SK-N-SH (cell line): ENCODE data around the gene MN1. TPM values are rescaled to one million over a fixed set of nuclear protein-coding genes. Genes with fewer than 3 reads are reported as not detected.

ENCODE experiments used
- CTCF ChIA-PET: fragments of 300-600, 350-600 bp; formaldehyde crosslinking; extraction: SDS; loops from one replicate; lab custom pipeline; 2021; lab: Yijun Ruan, JAX
- POLR2A ChIA-PET: fragments of 350-600 bp; sonication (Branson Sonifier 250); formaldehyde crosslinking; extraction: SDS; loops from one replicate; lab custom pipeline; 2020; ENCODE audit warnings: antibody characterized with exemption, inconsistent platforms; lab: Yijun Ruan, JAX
- DNase-seq: peaks from one replicate; pipeline ENCODE4 v3.0.0; 2012
- H2AFZ ChIP-seq: fragments of 200-600 bp; sonication (generic); 2 replicates; pipeline ENCODE4 v1.8.1; 2016; ENCODE audit warnings: antibody characterized with exemption, mild to moderate bottlenecking, low read depth
- H3F3A ChIP-seq: fragments of 200-600 bp; sonication (generic); replicated peaks from 2 replicates; pipeline ENCODE3; 2016; ENCODE audit warnings: antibody characterized with exemption, mild to moderate bottlenecking; ENCODE audit not compliant: insufficient read depth
- H3K27ac ChIP-seq, 2 experiments: fragments of 200-500 bp in 1 of 2; fragments of 200-600 bp in 1 of 2; sonication (Bioruptor generic) in 1 of 2; sonication (generic), shearing (Covaris generic) in 1 of 2; 2 replicates each; pipeline versions ENCODE4 v1.5.1 to v1.6.1; 2014 to 2016; ENCODE audit warnings: low read depth in 2 of 2, inconsistent platforms in 1 of 2, low read length in 1 of 2, mild to moderate bottlenecking in 1 of 2, mixed read lengths in 1 of 2
- H3K27me3 ChIP-seq: fragments of 200-600 bp; sonication (generic), shearing (Covaris generic); 2 replicates; pipeline ENCODE4 v1.6.1; 2016; ENCODE audit warnings: mixed run types; ENCODE audit not compliant: insufficient read depth
- H3K36me3 ChIP-seq, 2 experiments: fragments of 200-500 bp in 1 of 2; fragments of 200-600 bp in 1 of 2; sonication (Bioruptor generic) in 1 of 2; sonication (generic) in 1 of 2; replicated peaks in 1 of 2; 2 replicates each; pipeline versions ENCODE3 to v1.5.1; 2014 to 2016; ENCODE audit warnings: low read length in 1 of 2, mild to moderate bottlenecking in 1 of 2; ENCODE audit not compliant: insufficient read depth in 2 of 2, control insufficient read depth in 1 of 2
- H3K4me1 ChIP-seq, 2 experiments: fragments of 200-500 bp in 1 of 2; fragments of 200-600 bp in 1 of 2; sonication (Bioruptor generic) in 1 of 2; sonication (generic), shearing (Covaris generic) in 1 of 2; 2 replicates each; pipeline versions ENCODE4 v1.5.1 to v1.6.1; 2014 to 2016; ENCODE audit warnings: low read depth in 1 of 2, low read length in 1 of 2, mixed run types in 1 of 2; ENCODE audit not compliant: insufficient read depth in 2 of 2, control insufficient read depth in 1 of 2
- H3K4me2 ChIP-seq: fragments of 200-600 bp; sonication (generic), shearing (Covaris generic); 2 replicates; pipeline ENCODE4 v1.6.1; 2017; ENCODE audit warnings: mixed run types
- H3K4me3 ChIP-seq, 2 experiments: fragments of 200-500 bp in 1 of 2; fragments of 200-600 bp in 1 of 2; sonication (Bioruptor generic) in 1 of 2; sonication (generic), shearing (Covaris generic) in 1 of 2; 2 replicates each; pipeline versions ENCODE4 v1.5.1 to v1.8.1; 2014 to 2016; ENCODE audit warnings: low read depth in 2 of 2, inconsistent platforms in 1 of 2, low read length in 1 of 2, mild to moderate bottlenecking in 1 of 2, mixed read lengths in 1 of 2, moderate library complexity in 1 of 2
- H3K79me2 ChIP-seq: fragments of 200-600 bp; sonication (generic); 2 replicates; pipeline ENCODE4 v1.8.1; 2017; ENCODE audit warnings: mild to moderate bottlenecking; ENCODE audit not compliant: insufficient read depth
- H3K9ac ChIP-seq: fragments of 200-600 bp; sonication (generic); 2 replicates; pipeline ENCODE4 v1.6.1; 2017; ENCODE audit warnings: mixed run types
- H3K9me2 ChIP-seq: fragments of 200-600 bp; sonication (generic); 2 replicates; pipeline ENCODE4 v1.6.1; 2017; ENCODE audit warnings: mixed run types
- H3K9me3 ChIP-seq: fragments of 200-600 bp; sonication (generic); 2 replicates; pipeline ENCODE4 v1.6.1; 2017; ENCODE audit warnings: mixed run types, mild to moderate bottlenecking, moderate library complexity
- H4K20me1 ChIP-seq: fragments of 200-600 bp; sonication (generic); 2 replicates; pipeline ENCODE4 v1.6.1; 2017; ENCODE audit warnings: mild to moderate bottlenecking, mixed run types; ENCODE audit not compliant: insufficient read depth
- CTCF ChIP-seq: fragments of 200-600 bp; sonication (generic); IDR thresholded peaks from 2 replicates; pipeline ENCODE4 v1.6.1; 2017; ENCODE audit warnings: antibody characterized with exemption, mild to moderate bottlenecking, moderate library complexity
- FOXJ3 ChIP-seq: sonication (generic); formaldehyde crosslinking; IDR thresholded peaks from 2 replicates; pipeline ENCODE4 v1.5.1; 2020; ENCODE audit warnings: mild to moderate bottlenecking, missing genetic modification reagents
- FOXM1 ChIP-seq: IDR thresholded peaks from 2 replicates; pipeline ENCODE4 v1.4.0; 2012; ENCODE audit warnings: low read depth, mild to moderate bottlenecking
- IRF3 ChIP-seq: fragments of 150-350 bp; IDR thresholded peaks from 2 replicates; pipeline ENCODE4 v1.6.1; 2016; ENCODE audit warnings: mild to moderate bottlenecking, low read depth, low read length
- JUND ChIP-seq: IDR thresholded peaks from 2 replicates; pipeline ENCODE4 v1.4.0; 2012
- MAX ChIP-seq: IDR thresholded peaks from 2 replicates; pipeline ENCODE4 v1.4.0; 2012; ENCODE audit warnings: low read depth
- MXI1 ChIP-seq: IDR thresholded peaks from 2 replicates; pipeline ENCODE4 v1.6.1; 2012; ENCODE audit warnings: mild to moderate bottlenecking, low read depth, low read length, improper control_type of control experiment
- PBX3 ChIP-seq: IDR thresholded peaks from 2 replicates; pipeline ENCODE4; 2012
- POLR2AphosphoS5 ChIP-seq: IDR thresholded peaks from 2 replicates; pipeline ENCODE4 v1.6.1; 2012; ENCODE audit warnings: low read depth, low read length
- RCOR1 ChIP-seq: fragments of 150-350 bp; IDR thresholded peaks from 2 replicates; pipeline ENCODE4 v1.6.1; 2017; ENCODE audit warnings: antibody characterized with exemption, low read length
- TAF1 ChIP-seq: IDR thresholded peaks from 2 replicates; pipeline ENCODE4 v1.6.1; 2012; ENCODE audit warnings: low read depth, mild to moderate bottlenecking, low read length, moderate library complexity, borderline replicate concordance
- USF2 ChIP-seq: fragments of 150-350 bp; IDR thresholded peaks from 2 replicates; pipeline ENCODE4 v1.6.1; 2017; ENCODE audit warnings: antibody characterized with exemption, low read length, low read depth, borderline replicate concordance
- YY1 ChIP-seq: IDR thresholded peaks from 2 replicates; pipeline ENCODE4 v1.4.0; 2012; ENCODE audit warnings: low read depth, mild to moderate bottlenecking
- ZBTB33 ChIP-seq: IDR thresholded peaks from 2 replicates; pipeline ENCODE4 v1.4.0; 2012; ENCODE audit warnings: low read depth, borderline replicate concordance
- WGBS: methylation state at CpG from one replicate; pipeline ENCODE4 v1.1.6; 2017; ENCODE audit warnings: low lambda C conversion rate; 5-methylcytosine and 5-hydroxymethylcytosine counted together
- polyA plus RNA-seq, 3 experiments: library from polyadenylated mRNA; depleted of rRNA; stranded (reverse); fragments of >200 nt; gene quantifications; 2 replicates each; pipeline ENCODE4 v1.2.3, GENCODE V29; 2012

Gene MN1
- polyA plus RNA-seq, 1 of the 3 experiments (the other 2 are of a cell fraction): 0.20 TPM

GRCh38 chr22:27800250-27801201 is 1.0 kb downstream of the MN1 start:
- Histone ChIP-seq H3K9me3 (no peaks in the 10 kb centered on the region), H3K4me2 (peak overlapping the region; percentile 97), H4K20me1 (no peaks in the 10 kb centered on the region), H2AFZ (peak overlapping the region; percentile 78; the same call in 1 of the 2 replicates), H3K9me2 (no peaks in the 10 kb centered on the region), H3K4me1 (peaks cover 0 to 6% of the 10 kb centered on the region in 2 experiments; a peak in 1 of 4 replicates), H3K27ac (no peak overlapping the region; a peak in 1 of 4 replicates), H3K36me3 (no peaks in the 10 kb centered on the region), H3K79me2 (no peaks in the 10 kb centered on the region), H3F3A (peaks cover 5% of the 10 kb centered on the region), H3K27me3 (0 out of 2 replicates have a peak, but pooled peaks cover 7% of the 10 kb centered on the region), H3K4me3 (peak overlapping the region; percentile 61 to 71), H3K9ac (no peak overlapping the region)
- ChIA-PET CTCF (interaction anchor here (2.1 kb wide), 1 partner anchor 86 kb away, joined by 6 read pairs; no protein-coding TSS in a partner anchor), POLR2A (interaction anchor here (1.1 to 1.5 kb wide), 2 partner anchors 42 to 52 kb away, joined by 3 read pairs; no protein-coding TSS in a partner anchor)
- no peak for TF ChIP-seq MAX
- DNase-seq: peak; percentile 70
- 6% methylated on average over 14 of the region's 82 CpGs for WGBS

GRCh38 chr22:27799827-27800249 is 1.7 kb downstream of the MN1 start:
- H3K4me1 ChIP-seq: peaks cover 0 to 6% of the 10 kb centered on the region in 2 experiments; a peak in 1 of 4 replicates
- peak; percentile 55 for DNase-seq
- no peaks in the 10 kb centered on the region for H3K9me2 ChIP-seq
- no peaks in the 10 kb centered on the region for H4K20me1 ChIP-seq
- no peaks in the 10 kb centered on the region for H3K36me3 ChIP-seq
- H3K4me3 ChIP-seq: peak overlapping the region in 1 of 2 experiments; percentile 71; a peak in 1 of 4 replicates
- peak overlapping the region; percentile 97 for H3K4me2 ChIP-seq
- H3K79me2 ChIP-seq: no peaks in the 10 kb centered on the region
- no peaks in the 10 kb centered on the region for H3K9me3 ChIP-seq
- H2AFZ ChIP-seq: no peak overlapping the region
- 70% methylated on average over 15 of the region's 40 CpGs for WGBS
- H3F3A ChIP-seq: peaks cover 5% of the 10 kb centered on the region
- ChIA-PET CTCF (interaction anchor here (2.1 kb wide), 1 partner anchor 87 kb away, joined by 6 read pairs; no protein-coding TSS in a partner anchor), POLR2A (interaction anchor here (1.1 to 1.5 kb wide), 2 partner anchors 43 to 53 kb away, joined by 3 read pairs; no protein-coding TSS in a partner anchor)
- no peak overlapping the region for H3K27ac ChIP-seq
- no peak overlapping the region for H3K9ac ChIP-seq
- 0 out of 2 replicates have a peak, but pooled peaks cover 7% of the 10 kb centered on the region for H3K27me3 ChIP-seq
- TF ChIP-seq FOXM1 (no peak), PBX3 (no peak), JUND (no peak), POLR2AphosphoS5 (no peak), RCOR1 (no peak), CTCF (no peak), IRF3 (no peak), USF2 (no peak), ZBTB33 (no peak), MXI1 (no peak), FOXJ3 (CRISPR knock-in tag) (no peak), TAF1 (no peak), YY1 (no peak)
